ENCODE measurements around the gene PHAF1.
A peak's percentile ranks its signal among the peaks of the same experiment; 100 is the strongest.

PHAF1 gene

GRCh38 chr16:67157892-67158635, 48.3 kb downstream of the PHAF1 start:
- no peak for ATAC-seq
- TF ChIP-seq, protein P1, sequence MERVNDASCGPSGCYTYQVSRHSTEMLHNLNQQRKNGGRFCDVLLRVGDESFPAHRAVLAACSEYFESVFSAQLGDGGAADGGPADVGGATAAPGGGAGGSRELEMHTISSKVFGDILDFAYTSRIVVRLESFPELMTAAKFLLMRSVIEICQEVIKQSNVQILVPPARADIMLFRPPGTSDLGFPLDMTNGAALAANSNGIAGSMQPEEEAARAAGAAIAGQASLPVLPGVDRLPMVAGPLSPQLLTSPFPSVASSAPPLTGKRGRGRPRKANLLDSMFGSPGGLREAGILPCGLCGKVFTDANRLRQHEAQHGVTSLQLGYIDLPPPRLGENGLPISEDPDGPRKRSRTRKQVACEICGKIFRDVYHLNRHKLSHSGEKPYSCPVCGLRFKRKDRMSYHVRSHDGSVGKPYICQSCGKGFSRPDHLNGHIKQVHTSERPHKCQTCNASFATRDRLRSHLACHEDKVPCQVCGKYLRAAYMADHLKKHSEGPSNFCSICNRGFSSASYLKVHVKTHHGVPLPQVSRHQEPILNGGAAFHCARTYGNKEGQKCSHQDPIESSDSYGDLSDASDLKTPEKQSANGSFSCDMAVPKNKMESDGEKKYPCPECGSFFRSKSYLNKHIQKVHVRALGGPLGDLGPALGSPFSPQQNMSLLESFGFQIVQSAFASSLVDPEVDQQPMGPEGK (CRISPR knock-in tag; IDR thresholded peaks at IDR 0.05; ENCODE audit: borderline replicate concordance): no peak
- TF ChIP-seq TCF4 (CRISPR knock-in tag; IDR thresholded peaks at IDR 0.05; ENCODE audit: borderline replicate concordance) (no peak), GLIS3 (CRISPR knock-in tag; IDR thresholded peaks at IDR 0.05) (no peak), PPARA (CRISPR knock-in tag; IDR thresholded peaks at IDR 0.05; ENCODE audit: borderline replicate concordance) (no peak), ZNF70 (CRISPR knock-in tag; IDR thresholded peaks at IDR 0.05) (no peak), ISL1 (CRISPR knock-in tag; IDR thresholded peaks at IDR 0.05) (no peak), ZC3H10 (CRISPR knock-in tag; IDR thresholded peaks at IDR 0.05) (no peak), RARB (CRISPR knock-in tag; IDR thresholded peaks at IDR 0.05) (no peak), ZFP30 (CRISPR knock-in tag; IDR thresholded peaks at IDR 0.05) (no peak), ZNF8 (CRISPR knock-in tag; IDR thresholded peaks at IDR 0.05) (no peak), POU6F1 (CRISPR knock-in tag; IDR thresholded peaks at IDR 0.05; ENCODE audit: borderline replicate concordance, low read depth) (no peak), BACH2 (CRISPR knock-in tag; IDR thresholded peaks at IDR 0.05; ENCODE audit: borderline replicate concordance) (no peak), ESRRG (CRISPR knock-in tag; IDR thresholded peaks at IDR 0.05) (no peak), ARNTL (CRISPR knock-in tag; IDR thresholded peaks at IDR 0.05; ENCODE audit: borderline replicate concordance, low read depth) (no peak), SNAI2 (CRISPR knock-in tag; IDR thresholded peaks at IDR 0.05) (no peak)
- TF ChIP-seq, protein P2, sequence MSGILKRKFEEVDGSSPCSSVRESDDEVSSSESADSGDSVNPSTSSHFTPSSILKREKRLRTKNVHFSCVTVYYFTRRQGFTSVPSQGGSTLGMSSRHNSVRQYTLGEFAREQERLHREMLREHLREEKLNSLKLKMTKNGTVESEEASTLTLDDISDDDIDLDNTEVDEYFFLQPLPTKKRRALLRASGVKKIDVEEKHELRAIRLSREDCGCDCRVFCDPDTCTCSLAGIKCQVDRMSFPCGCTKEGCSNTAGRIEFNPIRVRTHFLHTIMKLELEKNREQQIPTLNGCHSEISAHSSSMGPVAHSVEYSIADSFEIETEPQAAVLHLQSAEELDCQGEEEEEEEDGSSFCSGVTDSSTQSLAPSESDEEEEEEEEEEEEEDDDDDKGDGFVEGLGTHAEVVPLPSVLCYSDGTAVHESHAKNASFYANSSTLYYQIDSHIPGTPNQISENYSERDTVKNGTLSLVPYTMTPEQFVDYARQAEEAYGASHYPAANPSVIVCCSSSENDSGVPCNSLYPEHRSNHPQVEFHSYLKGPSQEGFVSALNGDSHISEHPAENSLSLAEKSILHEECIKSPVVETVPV (CRISPR knock-in tag; IDR thresholded peaks at IDR 0.05): no peak

- TF ChIP-seq CSDC2 (CRISPR knock-in tag; IDR thresholded peaks at IDR 0.05) (no peak), ESRRG (CRISPR knock-in tag; IDR thresholded peaks at IDR 0.05) (no peak), ZNF565 (CRISPR knock-in tag; conservative IDR thresholded peaks at IDR 0.05; ENCODE audit: low read depth) (no peak), TCF4 (CRISPR knock-in tag; IDR thresholded peaks at IDR 0.05; ENCODE audit: borderline replicate concordance) (no peak), RARB (CRISPR knock-in tag; IDR thresholded peaks at IDR 0.05) (no peak), GLIS3 (CRISPR knock-in tag; IDR thresholded peaks at IDR 0.05) (no peak), POU6F1 (CRISPR knock-in tag; IDR thresholded peaks at IDR 0.05; ENCODE audit: borderline replicate concordance, low read depth) (no peak), ZFP30 (CRISPR knock-in tag; IDR thresholded peaks at IDR 0.05) (no peak), BACH2 (CRISPR knock-in tag; IDR thresholded peaks at IDR 0.05; ENCODE audit: borderline replicate concordance) (no peak), ZC3H10 (CRISPR knock-in tag; IDR thresholded peaks at IDR 0.05) (no peak), SNAI2 (CRISPR knock-in tag; IDR thresholded peaks at IDR 0.05) (no peak), ZFP3 (CRISPR knock-in tag; IDR thresholded peaks at IDR 0.05) (no peak), ARNTL (CRISPR knock-in tag; IDR thresholded peaks at IDR 0.05; ENCODE audit: borderline replicate concordance, low read depth) (no peak), PPARA (CRISPR knock-in tag; IDR thresholded peaks at IDR 0.05; ENCODE audit: borderline replicate concordance) (no peak), ZNF8 (CRISPR knock-in tag; IDR thresholded peaks at IDR 0.05) (no peak), OSR1 (CRISPR knock-in tag; IDR thresholded peaks at IDR 0.05) (no peak)
- TF ChIP-seq, protein P2 (CRISPR knock-in tag; IDR thresholded peaks at IDR 0.05): no peak
- TF ChIP-seq, protein P3, sequence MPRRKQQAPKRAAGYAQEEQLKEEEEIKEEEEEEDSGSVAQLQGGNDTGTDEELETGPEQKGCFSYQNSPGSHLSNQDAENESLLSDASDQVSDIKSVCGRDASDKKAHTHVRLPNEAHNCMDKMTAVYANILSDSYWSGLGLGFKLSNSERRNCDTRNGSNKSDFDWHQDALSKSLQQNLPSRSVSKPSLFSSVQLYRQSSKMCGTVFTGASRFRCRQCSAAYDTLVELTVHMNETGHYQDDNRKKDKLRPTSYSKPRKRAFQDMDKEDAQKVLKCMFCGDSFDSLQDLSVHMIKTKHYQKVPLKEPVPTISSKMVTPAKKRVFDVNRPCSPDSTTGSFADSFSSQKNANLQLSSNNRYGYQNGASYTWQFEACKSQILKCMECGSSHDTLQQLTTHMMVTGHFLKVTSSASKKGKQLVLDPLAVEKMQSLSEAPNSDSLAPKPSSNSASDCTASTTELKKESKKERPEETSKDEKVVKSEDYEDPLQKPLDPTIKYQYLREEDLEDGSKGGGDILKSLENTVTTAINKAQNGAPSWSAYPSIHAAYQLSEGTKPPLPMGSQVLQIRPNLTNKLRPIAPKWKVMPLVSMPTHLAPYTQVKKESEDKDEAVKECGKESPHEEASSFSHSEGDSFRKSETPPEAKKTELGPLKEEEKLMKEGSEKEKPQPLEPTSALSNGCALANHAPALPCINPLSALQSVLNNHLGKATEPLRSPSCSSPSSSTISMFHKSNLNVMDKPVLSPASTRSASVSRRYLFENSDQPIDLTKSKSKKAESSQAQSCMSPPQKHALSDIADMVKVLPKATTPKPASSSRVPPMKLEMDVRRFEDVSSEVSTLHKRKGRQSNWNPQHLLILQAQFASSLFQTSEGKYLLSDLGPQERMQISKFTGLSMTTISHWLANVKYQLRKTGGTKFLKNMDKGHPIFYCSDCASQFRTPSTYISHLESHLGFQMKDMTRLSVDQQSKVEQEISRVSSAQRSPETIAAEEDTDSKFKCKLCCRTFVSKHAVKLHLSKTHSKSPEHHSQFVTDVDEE (CRISPR knock-in tag; IDR thresholded peaks at IDR 0.05): no peak
- ATAC-seq: peak; percentile 19
These were observed 49.2 kb downstream of the PHAF1 start for GRCh38 chr16:67158637-67159600.
